Astrocyte of the cerebellum (primary cell): ENCODE measurements around the gene OR5V1.
"Not testable (repeated sequence)": the region's sequence is repeated elsewhere in the genome, so short reads cannot be mapped to it uniquely, and the experiment has no call there.

Source experiments
- DNase-seq: peaks from one replicate; pipeline ENCODE4 v3.0.0-alpha.2; 2011; ENCODE audit warnings: low read depth
- H3K4me3 ChIP-seq: 2 replicates; pipeline ENCODE4 v1.5.1; 2011; ENCODE audit warnings: mild to moderate bottlenecking, low read depth, low read length, moderate library complexity
- in situ Hi-C: cut with HindIII; loops from 2 replicates; pipeline ENCODE4 v1.10.0; 2017; ENCODE audit warnings: low sequenced_read_pairs
- TF ChIP-seq, protein P1 (sequence below): IDR thresholded peaks from 2 replicates; pipeline ENCODE4 v1.5.1; 2012; ENCODE audit warnings: low read length, low read depth, moderate library complexity, mild to moderate bottlenecking; ENCODE audit errors: missing control alignments

OR5V1 gene

DNA sequence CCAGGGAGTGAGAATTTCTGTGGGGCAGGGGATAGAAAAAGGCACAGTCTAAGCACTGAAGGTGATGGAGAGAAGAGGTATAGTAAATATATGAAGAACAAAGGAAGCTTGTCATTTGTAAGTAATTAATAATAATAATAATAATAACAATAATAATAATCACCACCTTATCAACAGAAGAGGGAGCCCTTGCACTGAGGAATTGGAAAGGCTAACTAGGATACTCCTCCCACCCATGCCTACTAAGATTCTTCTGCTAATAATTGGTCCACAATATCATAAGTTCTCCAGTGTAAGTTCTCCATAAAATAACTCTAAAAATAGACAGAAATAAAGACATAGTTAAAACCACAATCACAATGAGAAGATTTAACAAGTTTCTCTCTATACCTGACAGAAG lies 7.3 kb upstream of the OR5V1 start:
- no peak for DNase-seq
- H3K4me3 ChIP-seq, result no peak overlapping the region
- in situ Hi-C loops, result no loop called here
- TF ChIP-seq, protein P1, sequence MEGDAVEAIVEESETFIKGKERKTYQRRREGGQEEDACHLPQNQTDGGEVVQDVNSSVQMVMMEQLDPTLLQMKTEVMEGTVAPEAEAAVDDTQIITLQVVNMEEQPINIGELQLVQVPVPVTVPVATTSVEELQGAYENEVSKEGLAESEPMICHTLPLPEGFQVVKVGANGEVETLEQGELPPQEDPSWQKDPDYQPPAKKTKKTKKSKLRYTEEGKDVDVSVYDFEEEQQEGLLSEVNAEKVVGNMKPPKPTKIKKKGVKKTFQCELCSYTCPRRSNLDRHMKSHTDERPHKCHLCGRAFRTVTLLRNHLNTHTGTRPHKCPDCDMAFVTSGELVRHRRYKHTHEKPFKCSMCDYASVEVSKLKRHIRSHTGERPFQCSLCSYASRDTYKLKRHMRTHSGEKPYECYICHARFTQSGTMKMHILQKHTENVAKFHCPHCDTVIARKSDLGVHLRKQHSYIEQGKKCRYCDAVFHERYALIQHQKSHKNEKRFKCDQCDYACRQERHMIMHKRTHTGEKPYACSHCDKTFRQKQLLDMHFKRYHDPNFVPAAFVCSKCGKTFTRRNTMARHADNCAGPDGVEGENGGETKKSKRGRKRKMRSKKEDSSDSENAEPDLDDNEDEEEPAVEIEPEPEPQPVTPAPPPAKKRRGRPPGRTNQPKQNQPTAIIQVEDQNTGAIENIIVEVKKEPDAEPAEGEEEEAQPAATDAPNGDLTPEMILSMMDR, result no peak

DNA sequence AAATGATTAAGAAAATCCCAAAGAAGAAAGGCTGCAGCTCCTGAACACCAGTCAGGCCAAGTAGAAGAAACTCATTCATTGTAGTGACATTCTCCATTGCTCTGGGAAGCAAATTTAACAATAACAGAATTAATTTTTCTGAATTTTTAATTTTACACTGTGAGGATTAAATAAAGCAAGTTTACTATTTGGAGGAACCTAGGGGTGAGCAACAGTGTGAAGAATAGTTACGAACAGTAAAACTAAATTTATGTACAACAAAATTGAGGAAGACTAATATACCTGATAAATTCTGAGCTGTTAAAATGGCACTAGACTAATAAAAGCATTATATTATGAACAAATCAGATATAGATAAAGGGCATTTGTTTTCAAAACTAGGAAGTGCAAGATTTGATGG lies 6.5 kb upstream of the OR5V1 start, which contains the start of gene OR12D3:
OR12D3 (minus strand) TSS at position 101 of the 400 bp plus-strand sequence; CDS start at position 97, 4 bp downstream.
- DNase-seq, result no peak
- TF ChIP-seq, protein P1, result no peak
- in situ Hi-C loops, result no loop called here

DNA sequence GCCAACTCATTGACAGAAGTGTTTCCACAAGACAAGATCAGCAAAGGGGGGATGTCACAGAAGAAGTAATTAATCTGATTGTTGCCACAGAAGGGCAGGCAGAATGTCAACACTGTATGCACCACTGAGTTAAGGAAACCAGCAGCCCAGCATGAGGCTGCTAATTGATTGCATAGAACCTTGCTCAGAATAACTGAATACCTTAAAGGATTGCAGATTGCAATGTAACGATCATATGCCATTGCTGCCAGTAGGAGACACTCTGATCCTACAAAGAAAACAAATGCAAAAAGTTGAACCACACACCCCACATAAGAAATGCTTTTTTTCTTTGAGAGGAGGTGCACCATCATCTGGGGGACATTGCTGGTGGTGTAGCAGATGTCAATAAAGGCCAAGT lies 13.1 kb downstream of the OR5V1 start:
- DNase-seq, result no peak
- TF ChIP-seq, protein P1, result no peak
- in situ Hi-C loops, result no loop called here
- H3K4me3 ChIP-seq, result no peak overlapping the region

More for the DNA sequence above, 6.5 kb upstream of the OR5V1 start, which contains the start of gene OR12D3:
- H3K4me3 ChIP-seq, result no peak within 1 kb of the TSS

GRCh38 chr6:29354980-29355379 lies 13.7 kb downstream of the OR5V1 start:
- in situ Hi-C loops, result no loop called here
- no peak overlapping the region for H3K4me3 ChIP-seq

GRCh38 chr6:29349348-29349747 lies 19.3 kb downstream of the OR5V1 start:
- DNase-seq, in situ Hi-C loops, H3K4me3 ChIP-seq: not testable (repeated sequence)

More at GRCh38 chr6:29354980-29355379, 13.7 kb downstream of the OR5V1 start:
- TF ChIP-seq, protein P1, result no peak
- no peak for DNase-seq

DNA sequence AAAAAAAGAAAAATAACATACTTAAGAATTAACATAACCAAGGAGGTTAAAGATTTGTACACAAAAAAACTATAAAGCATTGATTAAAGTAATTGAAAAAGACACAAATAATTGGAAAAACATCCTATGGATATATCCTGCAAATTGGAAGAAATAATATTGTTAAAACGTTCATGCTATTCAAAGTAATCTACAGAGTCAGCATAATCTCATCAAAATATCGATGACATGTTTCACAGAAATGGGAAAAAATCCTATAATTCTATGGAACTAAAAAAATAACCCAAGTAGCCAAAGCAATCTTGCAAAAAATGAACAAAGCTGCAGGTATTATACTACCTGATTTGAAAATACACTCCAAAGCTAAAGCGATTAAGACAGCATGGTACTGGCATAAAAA lies 23.3 kb downstream of the OR5V1 start:
- TF ChIP-seq, protein P1, result no peak
- H3K4me3 ChIP-seq, result no peak overlapping the region
- in situ Hi-C loops, result no loop called here
- DNase-seq, result no peak

DNA sequence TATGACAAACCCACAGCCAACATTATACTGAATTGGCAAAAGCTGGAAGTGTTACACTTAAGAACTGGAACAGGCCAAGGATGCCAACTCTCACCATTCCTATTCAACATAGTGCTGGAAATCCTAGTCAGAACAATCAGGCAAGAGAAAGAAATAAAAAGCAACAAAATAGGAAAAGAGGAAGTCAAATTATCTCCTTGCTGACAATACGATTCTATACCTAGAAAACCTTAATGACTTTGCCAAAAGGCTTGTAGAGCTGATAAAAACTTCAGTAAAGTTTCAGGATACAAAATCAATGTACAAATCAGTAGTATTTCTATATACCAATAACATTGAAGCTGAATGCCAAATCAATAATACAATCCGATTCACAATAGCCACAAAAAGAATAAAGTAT lies 32.4 kb downstream of the OR5V1 start:
- TF ChIP-seq, protein P1, result no peak

More for the DNA sequence above, 32.4 kb downstream of the OR5V1 start:
- in situ Hi-C loops, result no loop called here
- no peak overlapping the region for H3K4me3 ChIP-seq
- no peak for DNase-seq
